PC-3 (cell line): Measurements from ENCODE around the gene CNR2.

Experiments
- EZH2phosphoT487 ChIP-seq: fragments of 300-600 bp; sonication (generic); IDR thresholded peaks from 2 replicates; pipeline ENCODE4 v1.6.1; 2018; ENCODE audit warnings: mild to moderate bottlenecking, antibody characterized with exemption, low read length, borderline replicate concordance
- TF ChIP-seq, protein P1 (sequence below): fragments of 300-600 bp; sonication (generic); conservative IDR thresholded peaks from 2 replicates; pipeline ENCODE4 v1.5.1; 2017; ENCODE audit warnings: antibody characterized with exemption, low read depth, mild to moderate bottlenecking, low read length

DNA sequence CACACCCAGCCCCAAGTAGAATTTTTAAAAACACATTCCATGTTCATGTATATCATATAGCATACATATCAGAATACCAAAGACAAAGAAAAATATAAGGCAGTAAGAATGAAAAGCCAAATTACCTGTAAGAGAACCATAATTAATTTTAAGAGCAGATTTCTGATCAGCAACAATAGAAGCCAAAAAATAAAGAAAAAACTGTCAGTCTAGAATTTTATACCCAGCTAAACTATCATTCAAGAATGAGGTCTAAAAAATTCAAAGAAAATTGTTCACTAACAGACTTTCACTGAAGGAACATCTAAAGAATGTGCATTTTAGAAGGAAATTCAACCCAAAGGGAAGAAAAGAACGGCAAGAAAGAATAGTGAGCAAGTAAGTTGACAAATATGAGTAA lies 34.5 kb downstream of the CNR2 start:
- TF ChIP-seq, protein P1, sequence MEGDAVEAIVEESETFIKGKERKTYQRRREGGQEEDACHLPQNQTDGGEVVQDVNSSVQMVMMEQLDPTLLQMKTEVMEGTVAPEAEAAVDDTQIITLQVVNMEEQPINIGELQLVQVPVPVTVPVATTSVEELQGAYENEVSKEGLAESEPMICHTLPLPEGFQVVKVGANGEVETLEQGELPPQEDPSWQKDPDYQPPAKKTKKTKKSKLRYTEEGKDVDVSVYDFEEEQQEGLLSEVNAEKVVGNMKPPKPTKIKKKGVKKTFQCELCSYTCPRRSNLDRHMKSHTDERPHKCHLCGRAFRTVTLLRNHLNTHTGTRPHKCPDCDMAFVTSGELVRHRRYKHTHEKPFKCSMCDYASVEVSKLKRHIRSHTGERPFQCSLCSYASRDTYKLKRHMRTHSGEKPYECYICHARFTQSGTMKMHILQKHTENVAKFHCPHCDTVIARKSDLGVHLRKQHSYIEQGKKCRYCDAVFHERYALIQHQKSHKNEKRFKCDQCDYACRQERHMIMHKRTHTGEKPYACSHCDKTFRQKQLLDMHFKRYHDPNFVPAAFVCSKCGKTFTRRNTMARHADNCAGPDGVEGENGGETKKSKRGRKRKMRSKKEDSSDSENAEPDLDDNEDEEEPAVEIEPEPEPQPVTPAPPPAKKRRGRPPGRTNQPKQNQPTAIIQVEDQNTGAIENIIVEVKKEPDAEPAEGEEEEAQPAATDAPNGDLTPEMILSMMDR: no peak
- TF ChIP-seq EZH2phosphoT487: no peak
